ENCODE measurements around the gene CMC2.

CMC2 gene

DNA sequence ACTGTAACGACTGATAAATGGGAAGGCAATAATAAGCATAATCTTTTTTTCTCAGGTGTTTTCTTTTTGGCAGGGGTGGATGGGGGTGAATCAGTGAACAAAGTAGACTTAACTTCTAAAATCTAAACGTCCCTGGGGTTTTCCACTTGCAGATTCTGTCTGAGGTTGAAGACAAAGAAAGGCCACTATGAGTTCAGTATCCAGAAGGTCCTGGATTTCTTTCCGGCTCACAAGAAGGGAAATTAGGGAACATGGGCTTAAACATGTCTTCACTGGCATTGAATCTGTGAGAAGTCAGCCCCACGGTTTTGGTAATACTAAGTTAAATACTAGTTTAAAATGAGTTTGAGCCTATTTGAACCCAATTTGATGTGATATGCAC is 67.8 kb downstream of the CMC2 start:
- ChIA-PET POLR2A (interaction anchor here (1.1 kb wide), 1 partner anchor 68 kb away, joined by 3 read pairs; the partner anchor contains the start of genes CENPN and CMC2), CTCF (interaction anchor here (3.0 to 6.7 kb wide), 4 partner anchors 10 to 96 kb away, joined by 12 to 33 read pairs (median 30); partner anchors contain the start of gene ATMIN)
- no peak for DNase-seq (ENCODE audit: low read depth, low spot score)
- no peak overlapping the region; the same call in 1 of the 2 replicates for H3K4me3 ChIP-seq (ENCODE audit: low read depth, low read length)
- TF ChIP-seq, protein P1, sequence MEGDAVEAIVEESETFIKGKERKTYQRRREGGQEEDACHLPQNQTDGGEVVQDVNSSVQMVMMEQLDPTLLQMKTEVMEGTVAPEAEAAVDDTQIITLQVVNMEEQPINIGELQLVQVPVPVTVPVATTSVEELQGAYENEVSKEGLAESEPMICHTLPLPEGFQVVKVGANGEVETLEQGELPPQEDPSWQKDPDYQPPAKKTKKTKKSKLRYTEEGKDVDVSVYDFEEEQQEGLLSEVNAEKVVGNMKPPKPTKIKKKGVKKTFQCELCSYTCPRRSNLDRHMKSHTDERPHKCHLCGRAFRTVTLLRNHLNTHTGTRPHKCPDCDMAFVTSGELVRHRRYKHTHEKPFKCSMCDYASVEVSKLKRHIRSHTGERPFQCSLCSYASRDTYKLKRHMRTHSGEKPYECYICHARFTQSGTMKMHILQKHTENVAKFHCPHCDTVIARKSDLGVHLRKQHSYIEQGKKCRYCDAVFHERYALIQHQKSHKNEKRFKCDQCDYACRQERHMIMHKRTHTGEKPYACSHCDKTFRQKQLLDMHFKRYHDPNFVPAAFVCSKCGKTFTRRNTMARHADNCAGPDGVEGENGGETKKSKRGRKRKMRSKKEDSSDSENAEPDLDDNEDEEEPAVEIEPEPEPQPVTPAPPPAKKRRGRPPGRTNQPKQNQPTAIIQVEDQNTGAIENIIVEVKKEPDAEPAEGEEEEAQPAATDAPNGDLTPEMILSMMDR (IDR thresholded peaks at IDR 0.05; ENCODE audit: insufficient read depth, low read length, missing control alignments), result no peak

DNA sequence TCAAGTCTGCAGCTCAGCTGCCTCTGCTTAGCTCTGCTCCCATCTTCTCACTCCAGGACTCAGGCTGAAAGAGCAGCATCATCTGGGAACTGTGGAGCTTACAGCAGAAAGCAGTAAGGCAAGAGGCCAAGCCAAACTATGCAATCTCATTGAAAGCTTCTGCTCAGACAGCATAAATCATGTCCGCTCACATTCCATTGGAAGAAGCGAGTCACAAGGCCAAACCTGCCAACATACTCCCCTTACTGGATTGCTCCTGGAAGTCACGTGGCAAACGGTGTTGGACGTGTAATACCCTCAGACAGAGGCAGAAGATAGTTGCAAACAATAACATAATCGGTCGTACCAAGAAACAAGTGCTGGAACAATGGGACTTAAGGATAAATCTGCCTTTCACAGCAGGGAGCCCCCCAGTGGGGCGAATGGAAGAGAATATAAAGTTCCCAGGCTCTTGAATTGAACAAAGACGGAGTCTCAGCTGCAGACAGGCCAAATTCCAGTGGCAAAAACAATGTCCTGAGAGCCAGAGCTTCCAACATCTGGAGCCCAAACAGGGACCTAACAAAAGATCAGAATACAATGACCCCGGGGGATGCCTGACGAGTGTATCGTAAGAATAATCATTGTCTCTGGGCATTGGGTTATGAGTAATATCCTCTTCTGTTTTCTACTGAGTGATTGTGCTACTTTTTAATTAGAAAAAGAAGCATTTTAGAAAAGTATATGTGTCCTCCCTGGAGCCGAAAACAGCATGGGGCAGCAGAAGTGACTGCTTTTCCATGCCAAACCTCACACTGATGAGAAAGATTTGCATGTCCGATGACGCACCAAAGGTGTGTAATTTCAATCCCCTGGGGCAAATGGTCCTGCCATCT is 68.4 kb downstream of the CMC2 start:
- CTCF ChIA-PET, result interaction anchor here (1.2 to 6.7 kb wide), 5 partner anchors 10 to 97 kb away, joined by 3 to 33 read pairs (median 12); partner anchors contain the start of gene ATMIN
- POLR2A ChIA-PET, result interaction anchor here (0.6 to 1.5 kb wide), 5 partner anchors 14 to 69 kb away, joined by 3 to 7 read pairs (median 3); partner anchors contain the start of genes CENPN and CMC2
- DNase-seq (ENCODE audit: low read depth, low spot score), result peak; percentile 99
- TF ChIP-seq, protein P1 (IDR thresholded peaks at IDR 0.05; ENCODE audit: insufficient read depth, low read length, missing control alignments), result no peak
- H3K4me3 ChIP-seq (ENCODE audit: low read depth, low read length), result peak overlapping the region; percentile 31

DNA sequence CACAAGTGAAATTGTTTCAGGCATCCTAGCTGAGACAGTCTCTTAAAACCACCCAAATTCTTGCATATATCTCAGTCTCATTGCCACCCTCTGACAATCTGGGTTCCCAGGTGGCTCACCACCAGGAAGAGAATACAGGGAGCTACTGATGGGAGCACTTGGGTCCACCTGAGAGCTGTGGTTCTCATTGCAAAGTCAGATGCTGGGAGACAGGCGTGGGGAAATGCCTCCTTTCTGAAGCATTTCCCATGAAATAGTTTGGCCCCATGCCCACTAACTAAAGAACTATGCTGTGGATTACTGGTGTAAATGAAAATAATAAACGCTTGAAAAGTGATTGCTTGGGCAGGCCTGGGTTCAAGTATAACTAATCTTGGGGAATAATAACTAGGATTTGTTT is 70.3 kb downstream of the CMC2 start:
- no peak overlapping the region for H3K4me3 ChIP-seq (ENCODE audit: low read depth, low read length)
- ChIA-PET CTCF (interaction anchor here (1.4 to 6.5 kb wide), 4 partner anchors 12 to 99 kb away, joined by 5 to 33 read pairs (median 18); partner anchors contain the start of gene ATMIN), POLR2A (no interaction called here)
- DNase-seq (ENCODE audit: low read depth, low spot score), result peak; percentile 53
- TF ChIP-seq, protein P1 (IDR thresholded peaks at IDR 0.05; ENCODE audit: insufficient read depth, low read length, missing control alignments), result no peak

DNA sequence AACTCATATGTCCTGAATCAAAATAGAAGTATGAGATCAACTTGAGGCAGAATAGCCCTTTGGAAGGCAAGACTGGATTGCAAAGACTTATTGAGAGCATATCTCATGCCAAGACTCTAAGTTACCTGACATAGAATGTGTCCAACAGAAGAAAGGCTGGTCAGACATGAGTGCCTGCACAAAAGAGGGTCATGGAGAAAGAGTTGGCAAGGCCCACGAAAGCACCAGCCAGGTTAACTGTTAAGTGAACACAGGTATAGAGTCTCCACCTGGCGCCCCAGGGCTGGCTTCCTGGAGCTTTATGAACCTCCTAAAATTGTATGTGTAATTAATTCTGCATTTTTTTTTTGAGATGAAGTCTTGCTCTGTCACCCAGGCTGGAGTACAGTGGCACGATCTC is 71.0 kb downstream of the CMC2 start:
- no peak for DNase-seq (ENCODE audit: low read depth, low spot score)
- TF ChIP-seq, protein P1 (IDR thresholded peaks at IDR 0.05; ENCODE audit: insufficient read depth, low read length, missing control alignments), result no peak
- ChIA-PET POLR2A (no interaction called here), CTCF (interaction anchor here (1.4 to 6.5 kb wide), 4 partner anchors 12 to 99 kb away, joined by 5 to 33 read pairs (median 18); partner anchors contain the start of gene ATMIN)
- H3K4me3 ChIP-seq (ENCODE audit: low read depth, low read length), result no peak overlapping the region

DNA sequence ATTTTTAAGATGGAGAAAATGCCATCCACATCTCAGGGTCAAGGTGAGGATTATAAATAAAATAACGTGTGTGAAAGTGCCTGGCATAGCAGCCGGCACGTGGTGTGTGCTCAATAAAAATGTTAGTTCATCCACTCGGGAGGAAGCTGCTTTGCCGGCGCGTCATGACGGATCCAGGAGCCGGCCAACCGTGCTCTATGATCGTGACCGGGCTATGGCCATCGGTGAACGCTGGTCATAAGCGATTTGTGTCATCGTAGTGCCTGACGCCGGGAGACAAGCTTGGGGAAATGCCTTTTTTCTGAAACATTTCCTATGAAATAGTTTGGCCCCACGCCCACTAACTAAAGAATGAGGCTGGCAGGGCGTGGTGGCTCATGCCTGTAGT is 74.0 kb downstream of the CMC2 start:
- ChIA-PET CTCF (interaction anchor here (1.0 to 6.5 kb wide), 5 partner anchors 8 to 103 kb away, joined by 3 to 33 read pairs (median 5); partner anchors contain the start of gene ATMIN), POLR2A (interaction anchor here (0.8 to 1.1 kb wide), 3 partner anchors 61 to 249 kb away, joined by 3 to 5 read pairs (median 3); partner anchors contain the start of gene ATMIN)
- peak; percentile 86 for DNase-seq (ENCODE audit: low read depth, low spot score)
- TF ChIP-seq, protein P1 (IDR thresholded peaks at IDR 0.05; ENCODE audit: insufficient read depth, low read length, missing control alignments), result no peak
- H3K4me3 ChIP-seq (ENCODE audit: low read depth, low read length), result peak overlapping the region; percentile 59

All from AG04449 (cell line).